NT2/D1 (cell line): Measurements from ENCODE around the gene IL11.

Source experiments
- YY1 ChIP-seq: IDR thresholded peaks from 2 replicates; pipeline ENCODE4 v1.6.1; 2011; ENCODE audit not compliant: insufficient read length, insufficient read depth
- ZNF274 ChIP-seq: IDR thresholded peaks from 2 replicates; pipeline ENCODE4 v1.6.1; 2011; ENCODE audit warnings: mild to moderate bottlenecking, low read depth, low read length

GRCh38 chr19:55410168-55410567, 39.9 kb upstream of the IL11 start:
- TF ChIP-seq YY1: no peak
- no peak for TF ChIP-seq ZNF274
